GM12878 (cell line): ENCODE data around the gene NUDT22. TPM values are rescaled to one million over a fixed set of nuclear protein-coding genes. Genes with fewer than 3 reads are reported as not detected.
A peak's percentile ranks its signal among the peaks of the same experiment; 100 is the strongest.

Experiments used
- ATAC-seq: fragments of 200-7000 bp; cut with Tn5 transposase; 3 replicates; pipeline ENCODE4 v1.9.1; 2020; ENCODE audit warnings: mild to moderate bottlenecking, moderate library complexity
- BruUV-seq: library from RNA; stranded (reverse); fragments of 400-500 nt; replicated peaks from 2 replicates; lab custom pipeline; 2021; lab: Mats Ljungman, UMichigan
- CTCF ChIA-PET: fragments of 300-600 bp; sonication (Branson Sonifier 250); formaldehyde crosslinking; extraction: SDS; loops from one replicate; lab custom pipeline; 2021; ENCODE audit warnings: inconsistent platforms; lab: Yijun Ruan, JAX
- POLR2A ChIA-PET: fragments of 350-600 bp; formaldehyde crosslinking; extraction: SDS; loops from one replicate; lab custom pipeline; 2021; ENCODE audit warnings: inconsistent platforms; lab: Charles Lee
- RAD21 ChIA-PET: fragments of 300-600 bp; sonication (Branson Sonifier 250); formaldehyde crosslinking; loops from one replicate; lab custom pipeline; 2023; ENCODE audit warnings: antibody characterized with exemption; ENCODE audit not compliant: unreplicated experiment; lab: Charles Lee
- SMC1A ChIA-PET: fragments of 300-600 bp; sonication (Branson Sonifier 250); formaldehyde crosslinking; loops from one replicate; lab custom pipeline; 2023; ENCODE audit not compliant: unreplicated experiment, uncharacterized antibody; lab: Charles Lee
- DNase-seq: peaks from one replicate; pipeline ENCODE4 v3.0.0-alpha.2; 2011; ENCODE audit warnings: low read depth, low spot score
- FAIRE-seq: peaks from 3 replicates; lab custom pipeline; 2011; peaks lifted over from hg19 to GRCh38; lab: Jason Lieb, UNC
- H2AFZ ChIP-seq: 2 replicates; pipeline ENCODE4 v1.6.0; 2011; ENCODE audit warnings: low read depth, low read length, control low read depth; ENCODE audit not compliant: control insufficient read depth
- H3K27ac ChIP-seq: 2 replicates; pipeline ENCODE4 v1.5.1; 2011; ENCODE audit warnings: control low read depth; ENCODE audit not compliant: control insufficient read depth, insufficient read depth
- H3K27me3 ChIP-seq, 2 experiments: replicated peaks in 1 of 2; 2 replicates each; pipeline versions ENCODE4 v1.6.0 to v1.6.1; 2011; ENCODE audit warnings: low read length in 1 of 2; ENCODE audit not compliant: control insufficient read depth in 2 of 2, insufficient read depth in 2 of 2
- H3K36me3 ChIP-seq, 2 experiments: 2 replicates each; pipeline ENCODE4 v1.5.1; 2011; ENCODE audit warnings: low read length in 1 of 2; ENCODE audit not compliant: control insufficient read depth in 2 of 2, insufficient read depth in 2 of 2
- H3K4me1 ChIP-seq: 2 replicates; pipeline ENCODE4 v1.6.1; 2011; ENCODE audit warnings: mild to moderate bottlenecking, low read length, moderate library complexity, mixed read lengths; ENCODE audit not compliant: control insufficient read depth, insufficient read depth
- H3K4me2 ChIP-seq: 2 replicates; pipeline ENCODE4 v1.6.0; 2011; ENCODE audit warnings: control low read depth; ENCODE audit not compliant: control insufficient read depth, insufficient read depth
- H3K4me3 ChIP-seq: fragments of 200-600 bp; sonication (generic); 2 replicates; pipeline ENCODE4 v1.5.1; 2016
- H3K79me2 ChIP-seq: 2 replicates; pipeline ENCODE4 v1.6.0; 2011; ENCODE audit warnings: low read length; ENCODE audit not compliant: control insufficient read depth, insufficient read depth
- H3K9ac ChIP-seq: 2 replicates; pipeline ENCODE4 v1.8.0; 2011; ENCODE audit warnings: low read length, control low read depth, mixed read lengths; ENCODE audit not compliant: control insufficient read depth, insufficient read depth
- H3K9me3 ChIP-seq: replicated peaks from 3 replicates; pipeline ENCODE4 v1.5.1; 2011; ENCODE audit warnings: mild to moderate bottlenecking, low read length; ENCODE audit not compliant: control insufficient read depth, insufficient read depth
- H4K20me1 ChIP-seq: 2 replicates; pipeline ENCODE4 v1.6.0; 2011; ENCODE audit not compliant: control insufficient read depth, insufficient read depth
- BHLHE40 ChIP-seq, 2 experiments: fragments of 450-650 bp in 1 of 2; IDR thresholded peaks; 2 replicates each; pipeline ENCODE4 v1.6.1; 2011 to 2017; ENCODE audit warnings: low read depth in 2 of 2, borderline replicate concordance in 1 of 2, improper control_type of control experiment in 1 of 2, low read length in 1 of 2, mild to moderate bottlenecking in 1 of 2
- CTCF ChIP-seq, 3 experiments: IDR thresholded peaks in 2 of 3; conservative IDR thresholded peaks in 1 of 3; 2 replicates each; pipeline ENCODE4 v1.5.1; 2011; ENCODE audit warnings: low read depth in 3 of 3, low read length in 3 of 3, mild to moderate bottlenecking in 3 of 3, control low read depth in 2 of 3, moderate library complexity in 2 of 3, inconsistent platforms in 1 of 3, mixed read lengths in 1 of 3; ENCODE audit not compliant: control insufficient read depth in 2 of 3, insufficient read depth in 1 of 3; ENCODE audit errors: extremely low read depth in 1 of 3
- E4F1 ChIP-seq: fragments of 450-650 bp; IDR thresholded peaks from 2 replicates; pipeline ENCODE4 v1.6.1; 2018; ENCODE audit warnings: borderline replicate concordance, mild to moderate bottlenecking; ENCODE audit not compliant: partially characterized antibody
- GATAD2B ChIP-seq: fragments of 450-650 bp; conservative IDR thresholded peaks from 2 replicates; pipeline ENCODE4 v1.6.1; 2017; ENCODE audit warnings: low read depth, mild to moderate bottlenecking, moderate library complexity
- IKZF1 ChIP-seq: fragments of 450-650 bp; conservative IDR thresholded peaks from 2 replicates; pipeline ENCODE4 v1.6.1; 2017; ENCODE audit warnings: antibody characterized with exemption, mild to moderate bottlenecking
- LARP7 ChIP-seq: fragments of 450-650 bp; IDR thresholded peaks from 2 replicates; pipeline ENCODE4 v1.6.1; 2017; ENCODE audit warnings: mild to moderate bottlenecking
- REST ChIP-seq: IDR thresholded peaks from 2 replicates; pipeline ENCODE4 v1.6.1; 2012; ENCODE audit warnings: mild to moderate bottlenecking, low read depth, low read length
- ZBED1 ChIP-seq: IDR thresholded peaks from 2 replicates; pipeline ENCODE4 v1.6.1; 2016; ENCODE audit warnings: borderline replicate concordance
- ZBTB33 ChIP-seq: fragments of 450-650 bp; IDR thresholded peaks from 2 replicates; pipeline ENCODE4 v1.6.1; 2017; ENCODE audit warnings: mild to moderate bottlenecking
- WGBS: methylation state at CpG from one replicate; pipeline ENCODE4 v1.1.6; 2016; ENCODE audit warnings: low lambda C conversion rate; ENCODE audit not compliant: insufficient replicate concordance, insufficient coverage; ENCODE audit errors: missing lambda C conversion rate; 5-methylcytosine and 5-hydroxymethylcytosine counted together
- in situ Hi-C: fragments of 300-500 bp; cut with MboI; formaldehyde crosslinking; loops from 9 replicates; pipeline ENCODE4 v1.14.3; 2018; ENCODE audit warnings: mixed read lengths
- intact Hi-C: fragments of 100-400 bp; cut with micrococcal nuclease; formaldehyde crosslinking; loops from one replicate; pipeline ENCODE4 v1.14.2; 2022; ENCODE audit not compliant: unreplicated experiment
- polyA plus RNA-seq, 11 experiments: library from polyadenylated mRNA; depleted of rRNA in 4 of 11; unstranded in 6 of 11; stranded (reverse) in 5 of 11; fragments of >200 nt; fragmentation: Nextera tagmentation in 4 of 11; fragmentation: Illumina TruSeq in 1 of 11; extraction: Ambion mirVana in 4 of 11; extraction: Trizol in 1 of 11; gene quantifications; 1 replicate in 1 of 11; 2 replicates in 10 of 11; pipeline versions ENCODE4 v1.2.1 to v1.2.3, GENCODE V29; 2011 to 2016; ENCODE audit warnings: inconsistent platforms in 2 of 11, missing spikeins in 2 of 11, low read depth in 1 of 11
- total RNA-seq, 4 experiments: library from RNA; depleted of rRNA in 3 of 4; stranded (reverse); fragments of >200 nt in 3 of 4; fragmentation: Illumina TruSeq in 1 of 4; extraction: Trizol in 1 of 4; gene quantifications; 2 replicates each; pipeline versions ENCODE4 v1.2.1 to v1.2.3, GENCODE V29; 2013 to 2021

The NUDT22 gene
- total and polyA plus RNA-seq, 10 of the 15 experiments (the other 5 are each of a cell fraction or from before 2014, with no cell fraction given): 6.7 to 115 (median 64.7) TPM

GRCh38 chr11:64234647-64235379 lies 8.7 kb downstream of the NUDT22 start:
- FAIRE-seq: no peak
- Histone ChIP-seq H4K20me1 (no peaks in the 10 kb centered on the region), H2AFZ (peak overlapping the region; percentile 29), H3K27me3 (no peaks in the 10 kb centered on the region), H3K79me2 (peaks cover 16% of the 10 kb centered on the region), H3K36me3 (peaks cover 0 to 5% of the 10 kb centered on the region in 2 experiments; a peak in 2 of 4 replicates), H3K9me3 (no peaks in the 10 kb centered on the region), H3K4me3 (peak overlapping the region; percentile 97), H3K27ac (0 out of 2 replicates have a peak overlapping the region, but pooled peaks have one; percentile 33), H3K4me2 (peak overlapping the region; percentile 83), H3K4me1 (peaks cover 50% of the 10 kb centered on the region), H3K9ac (peak overlapping the region; percentile 47)
- WGBS: under 1% methylated on average over 30 of the region's 80 CpGs
- RAD21 ChIA-PET: interaction anchor here (1.0 kb wide), 1 partner anchor 10 kb away, joined by 3 read pairs; no protein-coding TSS in a partner anchor
- BruUV-seq: no TSS peak
- CTCF ChIA-PET: interaction anchor here (0.7 kb wide), 1 partner anchor 30 kb away, joined by 3 read pairs; no protein-coding TSS in a partner anchor
- peak; percentile 60 for ATAC-seq
- intact Hi-C loops (no loop called here), in situ Hi-C loops (loop anchor here (25.0 kb wide), 1 partner anchor 1627 kb away; the partner anchor contains the start of genes CFL1, EFEMP2 and MUS81)
- SMC1A ChIA-PET: no interaction called here
- DNase-seq: no peak
- POLR2A ChIA-PET: interaction anchor here (0.5 to 1.0 kb wide), 2 partner anchors 37 to 70 kb away, joined by 3 read pairs; no protein-coding TSS in a partner anchor
- TF ChIP-seq REST: no peak
- no peak for TF ChIP-seq ZBED1
- TF ChIP-seq GATAD2B: peak; percentile 62; the same call in 1 of the 2 replicates
- peak in 1 of 2 experiments; percentile 83; a peak in 2 of 4 replicates for TF ChIP-seq BHLHE40 (IDR thresholded peaks at IDR 0.05; ENCODE audit: borderline replicate concordance in 1 of 2, low read depth in 2 of 2, low read length in 1 of 2)
- TF ChIP-seq LARP7: peak; percentile 58; the same call in 1 of the 2 replicates
- no peak for TF ChIP-seq CTCF (IDR thresholded peaks at IDR 0.05 in 2 of 3, conservative IDR thresholded peaks at IDR 0.05 in 1 of 3; ENCODE audit: control insufficient read depth in 2 of 3, extremely low read depth in 1 of 3, insufficient read depth in 1 of 3, low read depth in 3 of 3, low read length in 3 of 3)
- TF ChIP-seq ZBTB33: no peak
- peak; percentile 40 for TF ChIP-seq IKZF1
- TF ChIP-seq E4F1: no peak
